Stimulated activated CD8-positive, alpha-beta memory T cell treated with anti-CD3 and anti-CD28 coated beads, Interleukin-7, amount 100 ng/mL, for 48 hours (primary cell): ENCODE results near the gene ID3.
A peak's percentile ranks its signal among the peaks of the same experiment; 100 is the strongest.

Source experiments
- DNase-seq, 2 donors: peaks; one replicate each; pipeline ENCODE4 v3.0.0-alpha.2; 2020; ENCODE audit warnings: low read depth in 1 of 2; ENCODE audit errors: extremely low read depth in 1 of 2

Gene ID3

DNA sequence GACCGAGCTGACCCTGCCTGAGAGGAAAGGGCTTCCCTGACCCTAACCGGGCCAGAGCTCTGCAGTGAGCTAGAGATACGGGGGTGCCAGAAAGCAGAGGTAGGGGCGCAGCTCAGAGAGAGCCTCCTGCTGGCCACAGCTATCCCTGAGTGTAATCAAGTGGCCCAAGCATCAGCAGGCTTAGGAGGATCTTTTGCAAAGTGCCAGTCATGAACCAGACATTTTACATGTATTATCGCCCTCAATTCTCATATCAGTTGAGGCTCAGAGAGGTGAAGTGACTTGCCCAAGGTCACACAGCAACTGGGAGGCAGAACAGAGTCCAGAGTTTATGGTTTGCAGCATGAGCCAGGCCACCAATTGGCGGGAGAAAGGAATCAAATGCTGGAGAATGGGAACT lies 7.0 kb upstream of the ID3 start:
- DNase-seq, result no peak

DNA sequence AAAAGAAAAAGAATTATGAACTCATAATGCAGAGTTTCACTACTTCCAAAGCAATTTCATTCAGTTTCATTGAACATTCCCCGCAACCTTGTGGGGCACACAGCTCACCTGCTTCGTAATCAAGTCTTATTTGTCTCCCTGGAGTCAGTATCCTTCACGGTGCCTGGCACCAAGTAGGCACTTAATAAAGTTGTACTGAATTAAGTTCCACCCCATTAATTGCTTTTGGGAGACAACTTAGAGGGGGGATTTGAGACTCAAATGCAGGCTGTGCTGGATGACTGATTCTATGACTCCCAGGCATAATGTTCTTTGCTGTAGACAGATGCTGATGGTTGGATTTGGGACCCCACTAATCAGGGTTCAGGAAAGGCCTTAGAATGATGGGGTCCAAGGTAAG lies 6.5 kb upstream of the ID3 start:
- DNase-seq, result no peak

DNA sequence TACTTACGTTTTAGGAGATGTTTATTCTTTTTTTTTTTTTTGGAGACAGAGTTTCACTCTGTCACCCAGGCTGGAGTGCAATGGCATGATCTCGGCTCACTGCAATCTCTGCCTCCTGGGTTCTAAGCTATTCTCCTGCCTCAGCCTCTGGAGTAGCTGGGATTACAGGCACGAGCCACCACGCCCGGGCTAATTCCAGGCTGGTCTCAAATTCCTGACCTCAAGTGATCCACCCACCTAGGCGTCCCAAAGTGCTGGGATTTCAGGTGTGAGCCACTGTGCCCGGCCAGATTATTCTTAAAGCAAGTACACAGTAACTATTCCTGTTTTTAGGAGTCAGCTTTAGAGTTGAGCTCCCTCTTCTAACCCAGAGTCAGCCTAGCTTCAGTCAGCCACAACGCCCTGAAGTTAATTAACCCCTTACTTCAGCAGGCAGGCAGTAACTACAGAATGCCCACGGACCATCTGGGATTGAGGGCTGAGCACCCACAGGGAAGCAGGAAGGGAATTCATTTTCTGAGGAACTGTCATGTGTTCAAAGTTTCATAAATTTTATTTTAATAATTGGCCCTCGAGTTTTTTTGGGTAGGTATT lies 5.3 kb upstream of the ID3 start:
- no peak for DNase-seq

DNA sequence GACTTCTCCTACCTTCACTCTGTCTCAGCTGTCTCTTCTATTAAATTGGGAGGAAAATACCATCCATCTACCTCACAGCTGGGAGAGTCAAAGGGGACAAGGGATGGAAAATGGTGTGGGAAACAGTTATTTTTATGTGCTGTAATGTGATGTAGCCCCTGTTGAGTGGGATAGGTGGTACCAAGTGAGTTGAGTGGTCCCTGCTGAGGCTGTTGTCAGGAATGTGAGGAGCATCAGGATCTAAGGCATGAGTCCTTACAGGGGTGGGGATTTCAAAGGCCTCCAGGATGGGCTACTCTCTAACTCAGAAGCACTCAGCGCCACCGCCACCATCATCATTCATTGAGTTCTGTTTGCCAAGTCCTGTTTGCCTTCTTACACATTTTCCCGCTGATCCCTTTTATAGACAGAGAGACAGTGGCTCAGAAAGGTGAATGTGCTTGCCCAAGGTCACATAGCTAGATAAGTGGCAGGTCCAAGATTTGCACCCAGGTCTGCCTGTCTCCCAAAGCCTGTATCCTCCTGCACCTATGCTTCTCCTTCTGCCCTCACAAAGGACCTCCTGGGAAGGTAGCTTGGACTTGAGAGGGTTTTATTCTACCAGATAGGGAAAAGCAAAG lies 4.6 kb upstream of the ID3 start:
- no peak for DNase-seq

DNA sequence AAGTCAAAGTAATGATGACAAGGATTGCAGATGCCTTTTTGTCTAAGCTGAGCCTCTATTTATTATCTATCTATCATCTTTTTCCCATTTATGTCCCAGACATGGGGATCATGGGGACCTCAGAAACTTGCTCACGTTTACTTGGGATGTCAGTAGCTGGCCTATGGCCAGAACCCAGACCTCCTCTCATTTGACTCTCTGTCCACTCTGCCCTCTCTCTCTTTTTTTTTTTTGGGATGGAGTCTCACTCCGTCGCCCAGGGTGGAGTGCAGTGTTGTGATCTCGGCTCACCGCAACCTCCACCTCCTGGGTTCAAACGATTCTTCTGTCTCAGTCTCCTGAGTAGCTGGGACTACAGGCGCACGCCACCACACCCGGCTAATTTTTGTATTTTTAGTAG lies 3.7 kb upstream of the ID3 start:
- no peak for DNase-seq

DNA sequence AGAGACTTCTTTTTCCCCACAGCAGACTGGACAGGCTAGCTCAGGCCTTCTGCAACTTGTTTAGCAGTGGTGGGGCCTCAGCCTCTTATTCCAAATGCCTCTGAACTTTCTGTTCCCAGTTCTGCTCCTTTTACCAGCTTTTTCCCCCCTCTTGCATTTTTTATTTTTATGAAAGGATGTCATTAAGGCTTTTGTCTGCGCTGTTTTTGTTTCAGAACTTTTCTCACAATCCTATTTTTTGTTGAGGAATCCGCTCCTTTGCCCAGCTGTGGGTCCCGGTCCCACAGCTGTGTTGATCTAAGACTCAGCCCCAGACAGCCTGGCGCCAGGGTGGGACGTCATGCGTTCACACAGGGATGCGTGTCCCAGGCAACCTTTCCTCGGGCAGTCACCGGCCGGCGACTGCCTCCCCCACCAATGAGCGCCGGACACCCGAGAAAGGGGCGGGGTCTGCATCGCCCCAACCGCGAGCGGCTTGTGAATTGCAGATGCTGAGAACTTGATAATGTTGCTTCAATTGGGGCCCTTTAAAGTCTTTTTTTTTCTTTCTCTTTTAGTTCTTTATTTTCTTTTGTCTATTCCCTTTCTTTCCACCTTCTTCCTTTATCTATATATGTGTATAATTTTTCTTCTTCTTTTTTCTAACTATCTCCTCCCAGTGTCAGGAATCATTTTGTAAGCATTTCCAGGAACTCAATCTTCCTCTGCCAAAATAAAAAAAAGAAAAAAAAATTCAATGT lies 3.0 kb upstream of the ID3 start:
- no peak for DNase-seq

DNA sequence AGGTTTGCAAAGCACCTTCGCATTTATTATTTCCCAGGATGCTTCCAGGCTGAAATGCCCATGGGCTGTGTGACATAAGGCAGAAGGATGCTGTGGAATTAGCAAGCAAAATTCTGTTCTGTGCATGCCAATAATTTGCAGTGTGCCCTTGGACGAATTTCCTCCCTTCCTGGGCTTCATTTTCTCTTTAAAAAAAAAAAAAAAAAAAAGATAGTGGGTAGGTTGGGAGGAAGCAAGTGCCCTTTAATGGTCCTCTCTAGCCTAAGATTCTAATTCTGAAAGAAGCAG lies 2.5 kb upstream of the ID3 start:
- DNase-seq, result no peak

DNA sequence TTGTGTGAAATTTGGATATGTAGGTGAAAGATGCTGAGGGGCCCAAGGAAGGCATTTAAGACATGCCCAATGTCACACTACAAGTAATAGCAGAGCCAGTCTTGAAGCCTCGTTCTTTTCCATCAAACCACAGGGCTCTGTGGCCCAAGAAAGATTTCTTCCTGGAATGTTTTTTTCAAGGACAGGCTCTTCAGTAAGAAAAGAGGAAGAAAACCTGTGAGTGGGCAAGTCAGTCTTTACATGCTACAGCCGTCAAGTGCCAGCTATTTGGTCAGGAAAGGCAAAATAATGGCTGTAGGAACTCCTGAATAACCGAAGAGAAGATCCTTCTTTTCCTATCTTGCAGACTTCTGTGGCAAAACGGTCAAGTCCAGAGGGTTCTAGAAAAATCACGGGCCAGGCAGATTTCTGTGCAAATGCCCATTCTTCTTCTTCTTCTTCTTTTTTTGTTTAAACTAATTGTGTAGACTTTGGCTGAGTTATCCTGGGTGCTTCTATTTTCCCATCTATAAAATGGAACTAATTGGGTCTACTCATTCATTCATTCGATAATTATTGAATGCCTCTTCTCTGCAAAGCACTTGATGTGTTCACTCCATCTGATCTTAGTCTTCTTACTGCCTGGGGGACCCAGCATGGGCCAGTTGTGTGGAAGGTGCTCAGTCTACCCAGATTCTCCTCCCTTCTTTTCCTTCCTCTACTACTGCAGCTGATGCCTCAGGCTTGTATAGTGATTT lies 1.9 kb upstream of the ID3 start:
- no peak for DNase-seq

DNA sequence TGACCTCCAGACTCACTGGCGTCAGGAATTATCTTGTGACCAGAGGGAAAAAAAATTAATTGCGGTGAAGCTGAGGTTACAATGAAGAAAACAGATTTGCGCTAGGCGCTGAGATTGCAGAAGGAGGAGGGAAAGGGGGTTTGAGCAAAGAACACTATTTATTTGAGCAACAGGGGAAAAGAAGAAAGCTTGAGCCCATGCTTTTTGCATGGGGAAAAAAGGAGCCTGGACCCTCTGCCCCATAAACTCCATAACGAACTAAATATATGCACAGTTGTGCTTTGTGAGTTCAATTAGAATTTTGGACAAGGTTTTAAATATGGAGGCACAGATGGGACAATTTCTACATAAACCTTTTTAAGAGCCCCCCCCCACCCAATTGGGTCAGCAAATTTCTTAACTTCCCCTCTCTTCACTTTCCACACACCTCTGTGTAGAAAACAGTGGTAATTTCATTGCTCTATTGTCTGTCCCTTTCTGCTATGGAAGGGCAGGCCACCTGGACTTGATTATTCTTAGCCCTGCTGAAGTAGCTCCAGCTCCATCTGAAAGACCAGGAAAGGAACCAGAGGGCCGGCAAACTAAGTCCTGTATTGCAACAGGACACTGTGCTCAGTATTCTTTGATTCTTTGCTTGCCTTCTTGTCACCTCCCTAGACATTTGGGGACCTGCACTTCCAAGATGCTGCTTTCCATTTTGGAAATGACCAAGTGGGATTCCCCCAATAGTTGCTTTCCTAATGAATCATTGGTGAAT lies 862 bp upstream of the ID3 start:
- DNase-seq, result no peak

DNA sequence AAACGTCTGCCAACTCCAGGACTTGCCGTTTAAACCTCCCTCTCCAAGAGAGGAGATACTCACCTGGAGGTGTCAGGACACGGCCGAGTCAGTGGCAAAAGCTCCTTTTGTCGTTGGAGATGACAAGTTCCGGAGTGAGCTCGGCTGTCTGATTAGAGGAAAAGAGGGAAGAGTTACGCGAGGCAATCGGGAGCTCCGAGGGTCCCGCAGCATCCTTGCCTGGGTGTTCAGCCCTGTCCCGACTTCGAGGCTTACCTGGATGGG lies 497 bp downstream of the ID3 start:
- no peak for DNase-seq

DNA sequence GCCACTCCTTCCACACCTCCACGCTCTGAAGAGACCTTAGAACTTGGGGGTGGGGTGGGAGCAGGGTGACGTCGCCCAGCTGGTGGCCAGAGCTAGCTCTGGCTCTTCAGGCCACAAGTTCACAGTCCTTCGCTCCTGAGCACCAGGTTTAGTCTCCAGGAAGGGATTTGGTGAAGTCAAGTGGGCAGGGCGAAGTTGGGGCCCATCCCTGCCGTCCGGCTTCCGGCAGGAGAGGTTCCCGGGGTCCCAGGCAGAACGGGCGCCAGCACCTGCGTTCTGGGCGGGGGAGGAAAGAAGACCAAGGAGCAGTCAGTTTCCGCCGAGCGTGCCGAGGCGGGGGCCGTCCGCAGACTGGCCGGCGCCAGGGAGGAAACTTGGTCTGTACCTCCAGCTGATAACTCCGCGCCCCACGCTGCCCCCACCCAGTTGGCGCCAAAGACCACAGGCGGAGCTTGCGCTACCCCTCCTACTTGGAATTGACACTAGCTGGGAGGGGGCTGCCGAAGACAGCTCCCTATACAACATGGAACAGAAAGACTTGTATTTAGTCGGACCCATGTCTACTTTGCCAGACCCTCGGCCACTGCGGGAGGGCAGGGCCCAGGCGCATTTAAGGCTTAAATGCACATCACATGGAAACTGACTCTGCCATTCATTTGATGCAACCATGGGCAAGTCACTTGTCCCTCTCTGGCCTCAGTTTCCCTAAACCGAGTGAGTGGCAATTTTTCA lies 995 bp downstream of the ID3 start:
- no peak for DNase-seq

DNA sequence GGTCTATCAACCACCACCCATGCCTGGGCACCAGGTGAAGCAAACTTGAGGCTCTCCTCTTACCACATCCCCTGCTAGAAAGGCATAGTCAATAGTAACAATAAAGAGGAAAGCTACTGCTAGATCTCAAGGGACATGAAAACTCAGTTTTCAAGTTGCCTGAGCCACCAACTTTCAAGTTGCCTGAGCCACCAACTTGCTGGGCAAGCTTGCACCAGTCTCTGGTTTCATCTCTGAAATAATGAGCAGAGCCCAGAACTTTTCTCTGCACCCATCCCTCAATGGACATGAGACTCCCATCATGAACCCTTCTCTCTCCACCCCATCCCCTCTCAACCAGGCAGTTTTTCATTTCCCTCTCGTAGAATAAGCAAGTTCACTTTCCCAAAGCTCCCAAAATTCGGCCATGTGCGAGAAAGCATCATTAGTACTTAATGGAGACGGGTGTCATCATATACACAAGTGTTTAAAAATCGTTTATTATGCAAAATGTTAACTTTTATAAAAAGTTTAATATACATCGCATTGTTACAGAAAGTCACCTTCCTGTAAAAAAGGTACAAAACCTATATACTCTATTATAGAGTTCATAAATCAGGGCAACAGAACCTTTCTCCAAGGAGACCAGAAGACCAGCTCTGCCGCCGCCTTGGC lies 1.7 kb downstream of the ID3 start:
- no peak for DNase-seq

DNA sequence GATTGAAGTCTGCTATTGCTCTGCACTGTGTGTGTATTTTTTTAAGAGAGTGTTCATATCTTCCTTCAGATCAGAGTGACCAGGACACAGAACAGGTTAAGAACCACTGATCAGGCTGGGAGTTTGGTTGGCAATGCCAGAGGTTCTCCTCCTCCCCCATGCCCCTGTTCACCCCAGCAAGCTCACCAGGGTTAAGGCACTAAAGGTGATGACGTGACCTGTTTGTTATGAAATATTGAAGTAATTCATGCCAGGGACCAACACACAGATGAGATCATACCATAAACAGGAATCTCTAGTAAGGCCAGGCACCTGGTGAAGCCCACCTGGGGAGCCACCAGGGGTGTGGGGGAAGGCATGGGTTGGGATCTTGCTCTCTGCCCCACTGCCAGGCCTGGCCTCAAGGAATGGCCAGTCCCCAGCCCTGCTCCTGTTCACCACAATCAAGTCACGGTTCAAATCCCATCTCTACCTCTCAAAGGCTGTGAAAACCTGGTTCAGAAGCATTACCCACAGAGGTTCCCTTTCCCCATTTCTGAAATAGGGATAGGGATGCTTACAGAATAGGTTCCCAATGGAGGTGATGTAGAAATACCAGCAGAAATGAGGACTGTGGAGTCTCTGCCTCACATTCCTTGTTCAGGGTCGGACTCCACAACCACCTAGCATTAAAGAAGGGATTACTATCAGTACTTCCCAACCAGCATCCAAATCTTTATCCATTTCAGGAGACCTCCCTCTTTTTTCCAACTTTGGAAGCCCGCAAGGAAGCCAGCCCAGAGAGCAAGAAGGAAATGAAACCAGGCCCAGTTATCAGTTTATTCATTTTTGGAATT lies 2.4 kb downstream of the ID3 start:
- DNase-seq, result no peak

DNA sequence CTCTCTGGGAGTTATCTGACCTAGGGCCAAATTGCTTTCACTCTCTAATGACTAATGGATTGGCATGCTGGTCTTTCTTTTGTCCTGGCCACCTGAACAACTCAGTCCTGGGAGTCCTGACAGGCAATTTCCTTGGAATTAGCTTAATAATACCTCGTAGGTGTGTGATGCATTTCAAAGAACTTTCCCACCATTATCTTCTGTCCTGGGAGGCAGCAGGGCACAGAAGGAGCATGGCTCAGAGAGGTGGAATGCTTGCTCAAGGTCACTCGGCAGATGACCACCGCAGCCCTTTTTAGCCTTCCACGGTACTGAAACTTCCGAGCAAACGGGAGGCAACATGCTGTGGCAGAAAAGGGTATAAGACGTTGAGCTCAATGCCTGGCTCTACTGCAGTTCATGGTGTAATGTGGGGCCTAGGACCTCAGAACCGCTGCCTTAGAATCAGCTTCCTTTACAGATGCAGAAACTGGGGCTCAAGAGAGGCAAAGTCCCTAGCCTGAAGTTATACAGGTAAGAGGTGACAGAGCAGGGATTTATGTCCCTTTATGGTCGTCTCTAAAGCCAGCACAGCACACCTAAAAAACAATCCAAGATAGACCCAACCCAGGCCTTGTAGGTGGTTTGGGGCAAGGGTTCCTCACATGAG lies 3.2 kb downstream of the ID3 start:
- no peak for DNase-seq

DNA sequence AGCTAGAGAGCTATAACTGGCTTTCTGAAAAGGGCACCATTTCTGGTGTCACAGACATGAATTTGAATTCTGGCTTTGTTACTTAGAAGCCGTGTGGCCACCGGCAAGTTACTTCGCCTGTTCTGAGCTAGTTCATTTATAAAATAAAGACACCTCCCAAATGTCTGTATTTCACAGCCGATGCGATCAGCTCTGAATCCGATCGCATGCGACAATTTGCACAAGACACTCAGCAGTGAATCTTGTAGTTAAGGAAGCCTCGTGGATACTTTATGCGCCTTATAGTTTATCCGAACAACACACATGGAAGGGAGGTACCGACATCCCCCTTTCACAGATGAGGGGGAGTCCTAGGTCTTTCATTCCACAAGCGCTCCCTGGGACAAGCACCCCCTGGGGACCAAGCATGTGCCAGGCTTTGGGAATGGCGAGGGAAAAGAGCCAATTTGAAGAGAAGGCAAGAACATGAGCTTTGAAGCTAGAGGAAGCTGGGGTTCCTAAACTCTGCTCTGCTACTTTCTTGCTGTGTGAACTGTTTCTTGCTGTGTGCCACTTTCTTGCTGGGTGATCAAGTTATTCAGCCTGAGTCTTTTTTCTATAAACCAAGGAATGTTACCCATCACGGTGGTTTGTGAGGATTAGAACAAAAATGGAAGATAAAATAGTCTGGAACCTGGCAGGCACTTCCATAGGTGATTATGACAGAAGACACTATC lies 3.9 kb downstream of the ID3 start:
- DNase-seq, result no peak

DNA sequence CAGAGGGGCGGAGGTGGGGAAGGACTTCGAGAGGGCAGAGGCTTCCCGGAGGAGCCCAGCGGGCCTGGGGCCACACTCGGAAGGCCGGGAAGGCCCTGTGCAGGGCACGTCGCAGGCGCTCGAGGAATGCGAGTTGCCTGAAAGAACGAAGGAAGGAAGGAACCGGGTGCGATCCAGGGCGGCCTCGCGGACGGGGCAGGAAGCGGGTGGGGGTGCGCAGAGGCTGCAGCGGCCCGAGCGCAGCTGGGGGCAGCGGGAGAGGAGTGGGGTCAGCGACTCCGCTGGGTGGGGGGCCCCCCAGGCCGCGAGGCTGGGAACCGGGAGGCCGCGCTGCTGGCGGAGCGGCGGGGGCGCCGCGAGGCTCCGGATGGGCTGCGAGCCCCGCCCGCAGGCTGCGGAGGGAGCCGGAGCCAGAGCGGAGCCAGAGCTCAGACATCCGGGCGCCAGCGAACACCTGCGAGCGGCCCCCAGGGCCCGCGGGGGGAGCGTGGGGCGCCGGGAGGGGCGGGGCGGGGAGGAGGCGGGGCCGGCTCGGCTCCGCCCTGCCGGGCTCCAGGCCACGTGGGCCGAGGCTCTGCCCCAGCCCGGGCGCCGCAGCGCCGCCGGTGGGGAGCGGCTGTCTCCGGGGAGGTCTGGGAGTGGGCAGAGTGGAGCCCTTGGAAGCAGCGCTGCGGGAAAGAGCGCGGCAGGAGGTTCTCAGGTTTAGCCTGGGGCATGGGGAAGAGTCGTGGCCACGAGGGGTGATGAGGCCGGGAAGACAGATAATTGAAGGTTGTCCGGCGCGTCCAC lies 4.6 kb downstream of the ID3 start:
- peak; percentile 65 to 72 for DNase-seq

DNA sequence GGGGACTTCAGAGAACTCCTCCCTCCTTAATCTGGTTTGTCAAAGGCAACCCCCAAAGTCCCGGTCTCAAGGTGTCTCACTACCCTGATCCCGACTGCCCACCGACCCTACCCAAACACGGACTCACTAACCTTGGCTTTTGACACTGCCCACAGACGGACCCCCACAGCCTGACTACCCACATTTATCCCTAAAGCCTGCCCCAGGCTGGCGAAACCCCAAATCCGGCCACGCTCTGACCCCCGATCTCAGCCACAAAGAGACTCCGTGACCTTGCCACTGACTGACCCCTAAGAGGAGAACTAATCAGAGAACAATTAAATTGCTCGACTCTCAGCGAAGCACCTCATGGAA lies 5.2 kb downstream of the ID3 start:
- DNase-seq, result no peak
